HepG2 (cell line): ENCODE data around the gene WDR18. TPM values are rescaled to one million over a fixed set of nuclear protein-coding genes. Genes with fewer than 3 reads are reported as not detected.
A peak's percentile ranks its signal among the peaks of the same experiment; 100 is the strongest.

ENCODE experiments used
- MTF2 ChIP-seq: sonication (generic); formaldehyde crosslinking; IDR thresholded peaks from 2 replicates; pipeline ENCODE4 v1.5.0; 2020; ENCODE audit warnings: missing genetic modification reagents, borderline replicate concordance
- NFIC ChIP-seq: IDR thresholded peaks from 2 replicates; pipeline ENCODE4 v1.6.1; 2012; ENCODE audit warnings: mild to moderate bottlenecking, low read length, inconsistent platforms
- POLR2AphosphoS5 ChIP-seq: IDR thresholded peaks from 2 replicates; pipeline ENCODE4 v1.6.1; 2012; ENCODE audit warnings: low read depth, low read length
- POLR2G ChIP-seq: fragments of 200-400 bp; formaldehyde crosslinking; IDR thresholded peaks from 2 replicates; pipeline ENCODE4 v1.6.1; 2018; ENCODE audit warnings: mild to moderate bottlenecking, low read depth, low read length, moderate library complexity
- RCOR2 ChIP-seq: IDR thresholded peaks from 2 replicates; pipeline ENCODE4 v1.6.1; 2016; ENCODE audit warnings: missing biosample characterization, missing genetic modification reagents
- SNAI1 ChIP-seq: sonication (generic); formaldehyde crosslinking; IDR thresholded peaks from 2 replicates; pipeline ENCODE4 v1.5.0; 2020; ENCODE audit warnings: mild to moderate bottlenecking, missing genetic modification reagents, borderline replicate concordance
- THRA ChIP-seq: sonication (generic); formaldehyde crosslinking; IDR thresholded peaks from 2 replicates; pipeline ENCODE4 v1.4.0; 2020; ENCODE audit warnings: missing genetic modification reagents, borderline replicate concordance
- TRIM24 ChIP-seq: sonication (generic); formaldehyde crosslinking; IDR thresholded peaks from 2 replicates; pipeline ENCODE4 v1.8.0; 2022; ENCODE audit warnings: mild to moderate bottlenecking, missing genetic modification reagents
- ZBTB26 ChIP-seq: IDR thresholded peaks from 2 replicates; pipeline ENCODE4 v1.6.1; 2016; ENCODE audit warnings: missing compliant biosample characterization, missing genetic modification reagents, borderline replicate concordance
- ZBTB34 ChIP-seq: sonication (generic); formaldehyde crosslinking; IDR thresholded peaks from 2 replicates; pipeline ENCODE4 v1.8.0; 2022; ENCODE audit warnings: mild to moderate bottlenecking, missing genetic modification reagents
- ZBTB37 ChIP-seq: sonication (generic); formaldehyde crosslinking; IDR thresholded peaks from 2 replicates; pipeline ENCODE4 v1.4.0; 2020; ENCODE audit warnings: mild to moderate bottlenecking, missing genetic modification reagents
- ZNF274 ChIP-seq: sonication (generic); formaldehyde crosslinking; IDR thresholded peaks from 2 replicates; pipeline ENCODE4 v1.5.1; 2020; ENCODE audit warnings: mild to moderate bottlenecking, missing genetic modification reagents
- ZNF281 ChIP-seq: sonication (generic); formaldehyde crosslinking; IDR thresholded peaks from 2 replicates; pipeline ENCODE4 v1.4.0; 2020; ENCODE audit warnings: missing genetic modification reagents, borderline replicate concordance
- ZNF326 ChIP-seq: sonication (generic); formaldehyde crosslinking; IDR thresholded peaks from 2 replicates; pipeline ENCODE4 v1.4.0; 2020; ENCODE audit warnings: missing genetic modification reagents, borderline replicate concordance
- polyA plus RNA-seq, 8 experiments: library from polyadenylated mRNA; depleted of rRNA in 3 of 8; stranded (reverse) in 7 of 8; unstranded in 1 of 8; fragments of >200 nt; fragmentation: Illumina TruSeq in 4 of 8; extraction: Trizol in 4 of 8; gene quantifications; 2 replicates each; pipeline versions ENCODE4 v1.2.1 to v1.2.3, GENCODE V29; 2011 to 2016; ENCODE audit warnings: low read depth in 4 of 8, missing spikeins in 1 of 8, mixed read lengths in 1 of 8; ENCODE audit not compliant: insufficient read depth in 1 of 8
- total RNA-seq, 5 experiments: library from RNA; depleted of rRNA; stranded (reverse); fragments of >200 nt; fragmentation: Illumina TruSeq; extraction: Trizol; gene quantifications; 2 replicates each; pipeline ENCODE4 v1.2.3, GENCODE V29; 2016; ENCODE audit warnings: low read depth in 1 of 5

WDR18 gene
- total and polyA plus RNA-seq, 2 of the 13 experiments (the other 11 are each of a cell fraction or from before 2014, with no cell fraction given), result 36.4 to 47.6 TPM

GRCh38 chr19:984165-984967 is at the start of gene WDR18 (continued):
- TF ChIP-seq ZNF274 (CRISPR knock-in tag) (peak; percentile 91), ZBTB34 (no peak; the same call in 1 of the 2 replicates), ZBTB26 (CRISPR knock-in tag) (no peak), ZBTB37 (no peak), TRIM24 (CRISPR knock-in tag) (no peak), SNAI1 (no peak), POLR2G (peak; percentile 75), ZNF326 (CRISPR knock-in tag) (no peak), MTF2 (CRISPR knock-in tag) (0 out of 2 replicates have a peak, but pooled peaks have one; percentile 44), NFIC (no peak), ZNF281 (CRISPR knock-in tag) (no peak), POLR2AphosphoS5 (peak; percentile 54), RCOR2 (CRISPR knock-in tag) (no peak), THRA (CRISPR knock-in tag) (no peak)
